SJSA1 (cell line): ENCODE results near the gene PRKCH. TPM values are rescaled to one million over a fixed set of nuclear protein-coding genes. Genes with fewer than 3 reads are reported as not detected.

ENCODE experiments used
- DNase-seq, 2 experiments: peaks; one replicate each; pipeline ENCODE4 v3.0.0-alpha.2; 2015 to 2020; ENCODE audit warnings: low spot score in 2 of 2, low read depth in 1 of 2
- H3K27ac ChIP-seq: fragments of 250-450 bp; sonication (Bioruptor Pico); 2 replicates; pipeline ENCODE4 v1.5.1; 2020; ENCODE audit warnings: mild to moderate bottlenecking, moderate library complexity
- H3K27me3 ChIP-seq: fragments of 250-450 bp; sonication (Bioruptor Pico); replicated peaks from 2 replicates; pipeline ENCODE4 v1.5.1; 2020; ENCODE audit warnings: mild to moderate bottlenecking, moderate library complexity
- H3K36me3 ChIP-seq: fragments of 250-450 bp; sonication (Bioruptor Pico); 2 replicates; pipeline ENCODE4 v1.5.1; 2020; ENCODE audit warnings: mild to moderate bottlenecking
- H3K4me1 ChIP-seq: fragments of 250-450 bp; sonication (Bioruptor Pico); replicated peaks from 2 replicates; pipeline ENCODE4 v1.6.1; 2021; ENCODE audit warnings: mild to moderate bottlenecking
- H3K4me3 ChIP-seq: fragments of 250-450 bp; sonication (Bioruptor Pico); 2 replicates; pipeline ENCODE4 v1.5.1; 2020; ENCODE audit warnings: mild to moderate bottlenecking
- H3K9me3 ChIP-seq: fragments of 250-450 bp; sonication (Bioruptor Pico); replicated peaks from 2 replicates; pipeline ENCODE4 v1.5.1; 2020; ENCODE audit warnings: mild to moderate bottlenecking
- total RNA-seq: library from RNA; depleted of rRNA; stranded (reverse); fragments of >200 nt; shearing (Covaris generic); gene quantifications from 2 replicates; pipeline ENCODE4 v1.2.3, GENCODE V29; 2014

Gene PRKCH
- total RNA-seq, 1 experiment from 2014 or later: 5.7 TPM

- H3K9me3 ChIP-seq: no peaks in the 10 kb centered on the region; the same call in 1 of the 2 replicates
- peaks cover 3% of the 10 kb centered on the region for H3K4me1 ChIP-seq
- no peak overlapping the region for H3K27ac ChIP-seq
- no peak for DNase-seq
- no peak overlapping the region for H3K4me3 ChIP-seq
- H3K36me3 ChIP-seq: no peaks in the 10 kb centered on the region
- no peaks in the 10 kb centered on the region for H3K27me3 ChIP-seq
These were observed 122.9 kb downstream of the PRKCH start for GRCh38 chr14:61444215-61444768.

DNA sequence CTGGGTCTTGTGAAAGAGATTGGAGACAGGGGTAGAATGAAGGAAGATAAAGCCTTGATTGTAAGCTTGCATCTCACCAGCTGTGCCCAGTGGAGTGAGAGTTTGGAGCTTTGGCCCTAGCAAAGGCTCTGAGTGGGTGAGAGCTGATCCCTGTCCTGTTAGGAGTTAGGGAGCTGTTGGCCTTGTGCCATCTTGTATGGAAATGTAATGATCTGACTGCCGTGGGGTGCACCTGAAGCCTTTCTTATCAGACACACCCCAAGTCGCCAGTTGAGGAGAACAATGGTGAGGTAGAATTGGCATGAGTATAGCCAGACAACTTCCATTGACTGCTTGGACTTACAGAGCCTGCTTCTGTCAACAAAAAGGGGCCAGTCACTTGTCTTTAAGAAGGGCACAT is 130.1 kb downstream of the PRKCH start:
- no peaks in the 10 kb centered on the region for H3K27me3 ChIP-seq
- H3K9me3 ChIP-seq: no peaks in the 10 kb centered on the region; the same call in 1 of the 2 replicates
- no peaks in the 10 kb centered on the region for H3K4me1 ChIP-seq
- H3K4me3 ChIP-seq: no peak overlapping the region
- H3K27ac ChIP-seq: no peak overlapping the region
- no peak for DNase-seq
- H3K36me3 ChIP-seq: no peaks in the 10 kb centered on the region

DNA sequence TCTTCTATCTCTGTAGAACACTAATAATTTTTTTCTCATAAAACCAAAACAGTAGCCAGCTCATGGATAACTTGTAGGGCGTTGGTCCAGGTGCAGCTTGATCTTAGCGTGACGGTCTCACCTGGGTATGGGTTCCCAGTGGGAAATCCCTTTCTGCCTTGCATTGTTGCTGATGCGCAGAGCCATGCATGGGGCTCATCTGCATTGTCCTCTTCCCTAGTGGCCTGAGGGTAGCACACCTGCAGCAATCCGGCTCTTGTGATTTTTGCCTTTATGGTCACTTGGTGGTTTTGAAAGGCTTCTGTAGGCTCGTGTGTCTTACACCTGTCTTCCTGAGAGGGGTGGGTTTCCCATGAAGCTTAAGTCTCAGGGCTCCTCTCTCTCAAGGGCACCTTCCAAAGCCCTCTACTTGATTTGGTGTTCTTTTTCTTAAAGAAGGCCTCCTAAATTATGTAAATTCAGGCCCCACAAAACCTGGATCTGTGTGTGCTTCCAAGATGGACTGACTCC is 130.6 kb downstream of the PRKCH start:
- Histone ChIP-seq H3K27ac (no peak overlapping the region), H3K36me3 (no peaks in the 10 kb centered on the region), H3K27me3 (no peaks in the 10 kb centered on the region), H3K4me1 (no peaks in the 10 kb centered on the region), H3K9me3 (no peaks in the 10 kb centered on the region), H3K4me3 (no peak overlapping the region)
- DNase-seq: no peak

DNA sequence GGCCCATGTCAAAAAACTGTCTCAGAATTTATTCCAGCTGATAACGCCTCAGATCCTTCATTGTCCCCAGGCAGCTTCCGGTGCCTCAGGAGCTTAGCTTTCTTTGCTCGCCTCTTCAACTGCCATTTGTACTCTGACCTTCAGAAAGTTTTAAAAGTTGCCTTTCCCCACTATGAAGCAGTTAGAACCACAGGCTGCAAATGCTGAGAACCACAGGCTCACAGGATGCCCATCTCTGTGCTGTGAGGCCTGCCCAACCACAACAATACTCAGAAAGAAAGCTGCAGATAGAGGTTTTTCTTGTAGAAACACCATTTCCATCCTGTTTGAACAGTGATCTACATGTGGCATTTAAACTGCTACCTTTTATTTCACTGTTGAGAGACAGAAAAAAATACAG is 131.1 kb downstream of the PRKCH start:
- H3K27ac ChIP-seq: no peak overlapping the region
- no peaks in the 10 kb centered on the region for H3K4me1 ChIP-seq
- DNase-seq: no peak
- H3K4me3 ChIP-seq: no peak overlapping the region
- H3K27me3 ChIP-seq: no peaks in the 10 kb centered on the region
- no peaks in the 10 kb centered on the region for H3K36me3 ChIP-seq
- H3K9me3 ChIP-seq: no peaks in the 10 kb centered on the region

GRCh38 chr14:61453103-61453767 is 131.9 kb downstream of the PRKCH start:
- Histone ChIP-seq H3K9me3 (no peaks in the 10 kb centered on the region), H3K27me3 (no peaks in the 10 kb centered on the region), H3K36me3 (no peaks in the 10 kb centered on the region), H3K4me1 (no peaks in the 10 kb centered on the region), H3K4me3 (no peak overlapping the region), H3K27ac (no peak overlapping the region)
- no peak for DNase-seq

GRCh38 chr14:61454545-61454944 is 133.2 kb downstream of the PRKCH start:
- no peaks in the 10 kb centered on the region for H3K9me3 ChIP-seq
- no peaks in the 10 kb centered on the region for H3K27me3 ChIP-seq

DNA sequence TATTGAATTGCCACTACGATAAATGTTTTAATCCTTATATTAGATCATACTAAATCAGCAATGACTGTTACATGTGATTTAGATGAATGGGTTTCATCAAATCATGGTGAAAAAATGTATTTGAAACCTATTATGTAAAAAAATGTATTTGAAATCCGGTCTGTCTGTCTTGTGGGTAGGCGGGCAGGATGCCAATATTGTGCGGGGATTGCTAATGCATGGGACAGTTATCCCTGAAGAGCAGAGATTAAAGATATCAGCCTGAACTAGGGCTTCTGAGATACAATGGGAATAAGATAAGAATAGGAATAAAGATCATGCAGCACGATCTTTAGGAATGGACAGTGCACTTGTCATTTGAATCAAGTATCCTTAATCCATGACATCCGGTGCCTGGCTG is 134.0 kb downstream of the PRKCH start:
- Histone ChIP-seq H3K27me3 (no peaks in the 10 kb centered on the region), H3K4me3 (no peak overlapping the region), H3K36me3 (no peaks in the 10 kb centered on the region), H3K9me3 (no peaks in the 10 kb centered on the region), H3K4me1 (no peaks in the 10 kb centered on the region), H3K27ac (no peak overlapping the region)
- DNase-seq: no peak

More at GRCh38 chr14:61454545-61454944, 133.2 kb downstream of the PRKCH start:
- DNase-seq: no peak
- Histone ChIP-seq H3K4me1 (no peaks in the 10 kb centered on the region), H3K27ac (no peak overlapping the region), H3K36me3 (no peaks in the 10 kb centered on the region), H3K4me3 (no peak overlapping the region)

DNA sequence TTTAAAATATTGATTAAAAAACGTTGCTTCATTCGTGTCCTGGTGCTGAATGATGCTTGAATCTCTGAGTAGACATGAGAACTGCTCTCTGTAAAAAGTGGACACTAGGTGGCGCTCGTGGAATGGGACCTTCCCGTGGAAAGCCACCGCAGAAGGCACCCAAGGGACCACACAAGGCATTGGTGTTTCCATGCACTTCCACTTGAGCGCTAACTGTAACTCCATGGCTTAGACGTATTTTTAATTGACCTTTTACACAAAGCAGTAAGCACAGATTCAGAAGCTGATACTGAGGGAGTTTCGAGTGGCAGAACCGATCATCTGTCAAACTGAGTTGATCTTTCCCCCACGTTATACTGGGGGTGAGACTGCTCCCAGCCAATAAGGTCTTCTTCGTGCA is 135.3 kb downstream of the PRKCH start:
- Histone ChIP-seq H3K9me3 (no peaks in the 10 kb centered on the region), H3K4me1 (peaks cover 3% of the 10 kb centered on the region), H3K27me3 (no peaks in the 10 kb centered on the region), H3K4me3 (no peak overlapping the region), H3K27ac (no peak overlapping the region), H3K36me3 (no peaks in the 10 kb centered on the region)
- peak; percentile 41 to 80 for DNase-seq

- H3K27ac ChIP-seq: no peak overlapping the region
- H3K4me1 ChIP-seq: peaks cover 19% of the 10 kb centered on the region
- no peak overlapping the region for H3K4me3 ChIP-seq
- H3K27me3 ChIP-seq: no peaks in the 10 kb centered on the region
- H3K36me3 ChIP-seq: no peaks in the 10 kb centered on the region; the same call in 1 of the 2 replicates
- no peaks in the 10 kb centered on the region for H3K9me3 ChIP-seq
- no peak for DNase-seq
These were observed 137.4 kb downstream of the PRKCH start for GRCh38 chr14:61458766-61459165.

DNA sequence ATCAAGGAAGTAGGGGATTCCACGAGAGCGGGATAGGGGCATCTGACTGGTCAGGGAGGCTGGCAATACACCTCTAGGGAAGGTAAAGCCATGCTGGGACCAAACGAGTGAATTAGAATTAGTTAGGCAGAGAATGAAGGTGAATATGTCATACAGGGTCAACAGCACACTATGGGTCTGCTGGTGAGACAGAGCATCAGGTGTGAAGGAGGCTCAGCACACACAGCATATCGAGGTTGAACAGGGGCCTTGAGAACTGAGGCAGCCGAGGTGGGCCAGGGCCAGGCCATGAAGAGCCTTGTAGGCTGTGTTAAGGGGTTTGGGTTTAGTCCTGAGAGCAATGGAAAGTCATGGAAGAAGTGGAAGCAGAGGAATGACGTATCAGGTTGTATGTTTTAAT is 137.8 kb downstream of the PRKCH start:
- Histone ChIP-seq H3K36me3 (no peaks in the 10 kb centered on the region; the same call in 1 of the 2 replicates), H3K27me3 (no peaks in the 10 kb centered on the region), H3K9me3 (no peaks in the 10 kb centered on the region), H3K4me3 (no peak overlapping the region), H3K4me1 (peaks cover 19% of the 10 kb centered on the region), H3K27ac (no peak overlapping the region)
- DNase-seq: no peak

GRCh38 chr14:61460063-61460462 is 138.7 kb downstream of the PRKCH start:
- Histone ChIP-seq H3K4me3 (no peak overlapping the region), H3K27ac (no peak overlapping the region), H3K36me3 (no peaks in the 10 kb centered on the region; the same call in 1 of the 2 replicates), H3K4me1 (peaks cover 19% of the 10 kb centered on the region), H3K9me3 (no peaks in the 10 kb centered on the region), H3K27me3 (no peaks in the 10 kb centered on the region)
- no peak for DNase-seq

- peak in 1 of 2 experiments; percentile 19 for DNase-seq
- H3K9me3 ChIP-seq: no peaks in the 10 kb centered on the region
- H3K4me1 ChIP-seq: peaks cover 22% of the 10 kb centered on the region
- no peaks in the 10 kb centered on the region for H3K27me3 ChIP-seq
- H3K27ac ChIP-seq: no peak overlapping the region
- no peak overlapping the region for H3K4me3 ChIP-seq
- H3K36me3 ChIP-seq: no peaks in the 10 kb centered on the region; the same call in 1 of the 2 replicates
These were observed 139.6 kb downstream of the PRKCH start for GRCh38 chr14:61460718-61461611.

GRCh38 chr14:61461808-61462275 is 140.5 kb downstream of the PRKCH start:
- Histone ChIP-seq H3K4me3 (no peak overlapping the region), H3K27me3 (no peaks in the 10 kb centered on the region), H3K36me3 (no peaks in the 10 kb centered on the region; the same call in 1 of the 2 replicates), H3K9me3 (no peaks in the 10 kb centered on the region), H3K4me1 (peaks cover 31% of the 10 kb centered on the region), H3K27ac (no peak overlapping the region)
- DNase-seq: peak in 1 of 2 experiments; percentile 63
